H9 (cell line): ENCODE results near the gene STARD3. TPM values are rescaled to one million over a fixed set of nuclear protein-coding genes. Genes with fewer than 3 reads are reported as not detected.

Experiments used
- DNase-seq: peaks from one replicate; pipeline ENCODE4 v3.0.0-alpha.2; 2017
- H2AFZ ChIP-seq: one replicate; pipeline ENCODE4 v1.6.1; 2013; ENCODE audit warnings: mild to moderate bottlenecking, low read length, control low read depth, moderate library complexity
- H2AK5ac ChIP-seq: 2 replicates; pipeline ENCODE4 v1.6.1; 2013; ENCODE audit warnings: low read length, control low read depth, mixed read lengths; ENCODE audit not compliant: insufficient read length
- H2BK120ac ChIP-seq: one replicate; pipeline ENCODE4 v1.6.1; 2013; ENCODE audit warnings: low read depth, mild to moderate bottlenecking, low read length, control low read depth, inconsistent platforms; ENCODE audit not compliant: poor library complexity, severe bottlenecking
- H2BK12ac ChIP-seq: 2 replicates; pipeline ENCODE4 v1.6.1; 2013; ENCODE audit warnings: low read length, control low read depth, mixed read lengths, low read depth; ENCODE audit not compliant: insufficient read length
- H2BK15ac ChIP-seq: 2 replicates; pipeline ENCODE4 v1.6.1; 2013; ENCODE audit warnings: low read depth, low read length, control low read depth
- H2BK20ac ChIP-seq: one replicate; pipeline ENCODE4 v1.6.1; 2013; ENCODE audit warnings: low read depth, mild to moderate bottlenecking, low read length, control low read depth, inconsistent platforms; ENCODE audit not compliant: poor library complexity, severe bottlenecking
- H2BK5ac ChIP-seq: 2 replicates; pipeline ENCODE4 v1.6.1; 2013; ENCODE audit warnings: low read length, control low read depth, mixed read lengths; ENCODE audit not compliant: insufficient read length
- H3K14ac ChIP-seq: 2 replicates; pipeline ENCODE4 v1.6.1; 2013; ENCODE audit warnings: low read length, control low read depth; ENCODE audit not compliant: insufficient read depth
- H3K18ac ChIP-seq: 2 replicates; pipeline ENCODE4 v1.6.1; 2013; ENCODE audit warnings: low read depth, mild to moderate bottlenecking, mixed read lengths, low read length, control low read depth; ENCODE audit not compliant: insufficient read length
- H3K23ac ChIP-seq: 2 replicates; pipeline ENCODE4 v1.6.1; 2013; ENCODE audit warnings: low read length, control low read depth, mixed read lengths, low read depth; ENCODE audit not compliant: insufficient read length
- H3K23me2 ChIP-seq: 2 replicates; pipeline ENCODE4 v1.6.1; 2013; ENCODE audit warnings: low read depth, mild to moderate bottlenecking, mixed read lengths, low read length, control low read depth; ENCODE audit not compliant: insufficient read length, poor library complexity, severe bottlenecking
- H3K27ac ChIP-seq: 2 replicates; pipeline ENCODE4 v1.5.1; 2013; ENCODE audit warnings: low read length, control low read depth, mixed read lengths, low read depth; ENCODE audit not compliant: insufficient read length
- H3K27me3 ChIP-seq: 2 replicates; pipeline ENCODE4 v1.6.1; 2013; ENCODE audit warnings: low read length, control low read depth, inconsistent platforms; ENCODE audit not compliant: insufficient read depth
- H3K4ac ChIP-seq: 2 replicates; pipeline ENCODE4 v1.6.1; 2013; ENCODE audit warnings: low read depth, mild to moderate bottlenecking, control low read depth, inconsistent platforms, low read length, moderate library complexity
- H3K4me1 ChIP-seq: 2 replicates; pipeline ENCODE4 v1.6.1; 2013; ENCODE audit warnings: low read length, control low read depth, inconsistent platforms; ENCODE audit not compliant: insufficient read depth
- H3K4me2 ChIP-seq: 2 replicates; pipeline ENCODE4 v1.6.1; 2013; ENCODE audit warnings: low read length, control low read depth, mixed read lengths; ENCODE audit not compliant: insufficient read length, insufficient read depth
- H3K56ac ChIP-seq: 2 replicates; pipeline ENCODE4 v1.6.1; 2013; ENCODE audit warnings: low read depth, mild to moderate bottlenecking, mixed read lengths, low read length, control low read depth; ENCODE audit not compliant: insufficient read length
- H3K79me1 ChIP-seq: 2 replicates; pipeline ENCODE4 v1.6.1; 2013; ENCODE audit warnings: low read depth, mild to moderate bottlenecking, moderate library complexity, low read length, control low read depth, inconsistent platforms; ENCODE audit not compliant: insufficient read depth, poor library complexity, severe bottlenecking
- H3K79me2 ChIP-seq: 2 replicates; pipeline ENCODE4 v1.6.1; 2013; ENCODE audit warnings: low read length, control low read depth, inconsistent platforms; ENCODE audit not compliant: insufficient read depth
- H3K9ac ChIP-seq: 2 replicates; pipeline ENCODE4 v1.6.1; 2013; ENCODE audit warnings: low read length, control low read depth, mixed read lengths; ENCODE audit not compliant: insufficient read length; ENCODE audit errors: extremely low read depth
- H3K9me3 ChIP-seq: one replicate; pipeline ENCODE4 v1.6.1; 2013; ENCODE audit warnings: low read depth, low read length, inconsistent platforms; ENCODE audit not compliant: control insufficient read depth
- H3T11ph ChIP-seq: one replicate; pipeline ENCODE4 v1.6.1; 2013; ENCODE audit warnings: mild to moderate bottlenecking, low read length, control low read depth, inconsistent platforms
- H4K20me1 ChIP-seq: one replicate; pipeline ENCODE4 v1.6.1; 2013; ENCODE audit not compliant: control insufficient read depth, insufficient read length, insufficient read depth
- H4K5ac ChIP-seq: 2 replicates; pipeline ENCODE4 v1.6.1; 2013; ENCODE audit warnings: low read depth, mild to moderate bottlenecking, mixed read lengths, low read length, control low read depth; ENCODE audit not compliant: insufficient read length
- H4K8ac ChIP-seq: replicated peaks from 2 replicates; pipeline ENCODE4 v1.6.1; 2013; ENCODE audit warnings: low read length, control low read depth, mixed read lengths, low read depth; ENCODE audit not compliant: insufficient read length
- H4K91ac ChIP-seq: 2 replicates; pipeline ENCODE4 v1.6.1; 2013; ENCODE audit warnings: low read depth, mild to moderate bottlenecking, moderate library complexity, mixed read lengths, low read length, control low read depth; ENCODE audit not compliant: insufficient read length
- H3K27ac Mint-ChIP-seq, 3 experiments: 2 replicates in 2 of 3; 3 replicates in 1 of 3; pipeline ENCODE4 v1.8.0; 2020 to 2021; ENCODE audit warnings: mixed read lengths in 3 of 3, mild to moderate bottlenecking in 1 of 3, moderate library complexity in 1 of 3
- H3K27me3 Mint-ChIP-seq: 2 replicates; pipeline ENCODE4 v1.8.0; 2021; ENCODE audit warnings: low read depth, mild to moderate bottlenecking, moderate library complexity, mixed read lengths
- H3K36me3 Mint-ChIP-seq, 3 experiments: 2 replicates in 2 of 3; 3 replicates in 1 of 3; pipeline ENCODE4 v1.8.0; 2020 to 2021; ENCODE audit warnings: low read depth in 3 of 3, mixed read lengths in 3 of 3; ENCODE audit not compliant: insufficient read depth in 1 of 3
- H3K4me1 Mint-ChIP-seq, 2 experiments: 2 replicates each; pipeline ENCODE4 v1.8.0; 2020; ENCODE audit warnings: mixed read lengths in 2 of 2
- H3K4me3 Mint-ChIP-seq, 2 experiments: 2 replicates in 1 of 2; 3 replicates in 1 of 2; pipeline ENCODE4 v1.8.0; 2020 to 2021; ENCODE audit warnings: mild to moderate bottlenecking in 2 of 2, mixed read lengths in 2 of 2, moderate library complexity in 1 of 2
- H3K9me3 Mint-ChIP-seq, 2 experiments: 2 replicates in 1 of 2; 3 replicates in 1 of 2; pipeline ENCODE4 v1.8.0; 2020; ENCODE audit warnings: mild to moderate bottlenecking in 2 of 2, mixed read lengths in 2 of 2, moderate library complexity in 1 of 2
- CTCF ChIP-seq: fragments of 200-600 bp; sonication (generic); conservative IDR thresholded peaks from 3 replicates; pipeline ENCODE4 v1.8.0; 2021; ENCODE audit warnings: antibody characterized with exemption, mild to moderate bottlenecking
- WGBS: extraction: QIAGEN DNeasy Blood & Tissue Kit; methylation state at CpG from one replicate; pipeline ENCODE4 v1.1.7; 2013; ENCODE audit warnings: missing lambda C conversion rate, low lambda C conversion rate, mixed read lengths; ENCODE audit not compliant: insufficient read length; ENCODE audit errors: extremely low coverage; 5-methylcytosine and 5-hydroxymethylcytosine counted together
- total RNA-seq: library from RNA; stranded (reverse); gene quantifications from 2 replicates; pipeline ENCODE4 v1.2.1, GENCODE V29; 2021

STARD3 gene
- total RNA-seq, 1 experiment from 2014 or later: 51.3 TPM

GRCh38 chr17:39629898-39630297, 7.0 kb upstream of the STARD3 start:
- Histone ChIP-seq H3K23me2 (peaks cover 13% of the 10 kb centered on the region), H4K91ac (no peak overlapping the region), H2AK5ac (no peak overlapping the region), H3K14ac (no peak overlapping the region), H3K9ac (no peak overlapping the region), H3T11ph (no peak overlapping the region), H3K18ac (no peak overlapping the region), H3K56ac (no peak overlapping the region), H3K4me2 (no peak overlapping the region), H4K20me1 (no peaks in the 10 kb centered on the region), H4K8ac (no peak overlapping the region), H2BK120ac (no peak overlapping the region), H2BK20ac (no peak overlapping the region), H2BK12ac (no peak overlapping the region), H2BK15ac (no peak overlapping the region), H3K4ac (no peak overlapping the region), H3K79me2 (no peaks in the 10 kb centered on the region), H3K23ac (no peak overlapping the region), H3K9me3 (no peaks in the 10 kb centered on the region), H4K5ac (no peak overlapping the region), H3K27me3 (peaks cover 13% of the 10 kb centered on the region; the same call in 1 of the 2 replicates), H2AFZ (no peak overlapping the region), H3K4me1 (peaks cover 21% of the 10 kb centered on the region; the same call in 1 of the 2 replicates), H3K27ac (no peak overlapping the region), H2BK5ac (no peak overlapping the region), H3K79me1 (no peaks in the 10 kb centered on the region)
- no peaks in the 10 kb centered on the region; a peak in 1 of 7 replicates for H3K36me3 Mint-ChIP-seq
- no CpG with 5 or more reads among the region's 12 CpGs for WGBS
- TF ChIP-seq CTCF: no peak
- no peak overlapping the region for H3K4me3 Mint-ChIP-seq
- H3K4me1 Mint-ChIP-seq: peaks cover 63 to 80% of the 10 kb centered on the region in 2 experiments
- peaks cover 34% of the 10 kb centered on the region for H3K27me3 Mint-ChIP-seq
- no peaks in the 10 kb centered on the region; a peak in 1 of 5 replicates for H3K9me3 Mint-ChIP-seq
- no peak overlapping the region for H3K27ac Mint-ChIP-seq
- DNase-seq: no peak
